Neural cell (in vitro differentiated cells): ENCODE data around the gene PDE9A. TPM values are rescaled to one million over a fixed set of nuclear protein-coding genes. Genes with fewer than 3 reads are reported as not detected.

Source experiments
- H2AFZ ChIP-seq: fragments of 200-600, 300-800 bp; sonication (generic), shearing (Covaris generic); 2 replicates; pipeline ENCODE4 v1.6.0; 2014; ENCODE audit warnings: low read depth, mild to moderate bottlenecking, antibody characterized with exemption, low read length, moderate library complexity
- H3F3A ChIP-seq: fragments of 200-600 bp; shearing (Covaris generic); 2 replicates; pipeline ENCODE4 v1.6.1; 2016; ENCODE audit warnings: mild to moderate bottlenecking, moderate library complexity, mixed read lengths, antibody characterized with exemption, low read length; ENCODE audit not compliant: insufficient read depth, poor library complexity, severe bottlenecking
- H3K27ac ChIP-seq: fragments of 200-600, 300-800 bp; sonication (generic), shearing (Covaris generic); 2 replicates; pipeline ENCODE4 v1.5.1; 2014; ENCODE audit warnings: mild to moderate bottlenecking, low read length, moderate library complexity
- H3K27me3 ChIP-seq: fragments of 300-800, 200-600 bp; sonication (generic), shearing (Covaris generic); 2 replicates; pipeline ENCODE4 v1.6.0; 2014; ENCODE audit warnings: mild to moderate bottlenecking, low read depth, low read length, moderate library complexity; ENCODE audit not compliant: insufficient read depth
- H3K36me3 ChIP-seq: fragments of 300-800, 200-600 bp; sonication (generic), shearing (Covaris generic); 2 replicates; pipeline ENCODE4 v1.5.1; 2014; ENCODE audit warnings: mild to moderate bottlenecking, antibody characterized with exemption, low read length, moderate library complexity; ENCODE audit not compliant: insufficient read depth
- H3K4me2 ChIP-seq: fragments of 300-800, 200-600 bp; sonication (generic), shearing (Covaris generic); 2 replicates; pipeline ENCODE4 v1.6.0; 2014; ENCODE audit warnings: mild to moderate bottlenecking, low read length
- H3K4me3 ChIP-seq: fragments of 300-800, 200-600 bp; sonication (generic), shearing (Covaris generic); 2 replicates; pipeline ENCODE4 v1.5.1; 2014; ENCODE audit warnings: mild to moderate bottlenecking, low read length, moderate library complexity
- H3K79me2 ChIP-seq: fragments of 200-600 bp; shearing (Covaris generic); replicated peaks from 2 replicates; pipeline ENCODE4 v1.6.0; 2014; ENCODE audit warnings: mild to moderate bottlenecking, low read length, moderate library complexity; ENCODE audit not compliant: insufficient read depth
- H3K9ac ChIP-seq: fragments of 300-800, 200-600 bp; sonication (generic), shearing (Covaris generic); 2 replicates; pipeline ENCODE4 v1.6.1; 2016; ENCODE audit warnings: mild to moderate bottlenecking, low read length, mixed read lengths
- H3K9me2 ChIP-seq: fragments of 200-600 bp; shearing (Covaris generic); 2 replicates; pipeline ENCODE4 v1.6.1; 2016; ENCODE audit warnings: mild to moderate bottlenecking, low read length, mixed read lengths; ENCODE audit not compliant: insufficient read depth
- H3K9me3 ChIP-seq: fragments of 200-600, 300-800 bp; sonication (generic), shearing (Covaris generic); 2 replicates; pipeline ENCODE4 v1.6.1; 2016; ENCODE audit warnings: mild to moderate bottlenecking, mixed run types, low read length, moderate library complexity, mixed read lengths
- H4K20me1 ChIP-seq: fragments of 200-600 bp; shearing (Covaris generic); 2 replicates; pipeline ENCODE4 v1.6.1; 2016; ENCODE audit warnings: mild to moderate bottlenecking, mixed run types; ENCODE audit not compliant: insufficient read depth
- EP300 ChIP-seq: fragments of 450-650 bp; conservative IDR thresholded peaks from 2 replicates; pipeline ENCODE4 v1.6.1; 2014; ENCODE audit warnings: antibody characterized with exemption, mild to moderate bottlenecking, moderate library complexity; ENCODE audit not compliant: poor library complexity, severe bottlenecking
- EZH2 ChIP-seq: fragments of 200-600, 300-800 bp; shearing (Covaris generic), sonication (generic); IDR thresholded peaks from 2 replicates; pipeline ENCODE4 v1.6.1; 2014; ENCODE audit warnings: antibody characterized with exemption, low read length, borderline replicate concordance, mild to moderate bottlenecking; ENCODE audit not compliant: insufficient read depth, poor library complexity, severe bottlenecking
- MXI1 ChIP-seq: fragments of 450-650 bp; conservative IDR thresholded peaks from 2 replicates; pipeline ENCODE4 v1.6.1; 2014; ENCODE audit warnings: antibody characterized with exemption, mild to moderate bottlenecking; ENCODE audit not compliant: poor library complexity, severe bottlenecking
- POLR2AphosphoS5 ChIP-seq: IDR thresholded peaks from 2 replicates; pipeline ENCODE4 v1.6.1; 2012
- RAD21 ChIP-seq: fragments of 450-650 bp; conservative IDR thresholded peaks from 2 replicates; pipeline ENCODE4 v1.6.1; 2014; ENCODE audit warnings: antibody characterized with exemption, mild to moderate bottlenecking, moderate library complexity
- SMC3 ChIP-seq: fragments of 450-650 bp; conservative IDR thresholded peaks from 2 replicates; pipeline ENCODE4 v1.6.1; 2014; ENCODE audit warnings: antibody characterized with exemption, mild to moderate bottlenecking, moderate library complexity; ENCODE audit not compliant: poor library complexity
- TAF1 ChIP-seq: IDR thresholded peaks from 2 replicates; pipeline ENCODE4 v1.6.1; 2012; ENCODE audit warnings: low read depth
- polyA plus RNA-seq: library from polyadenylated mRNA; depleted of rRNA; stranded (reverse); fragments of >200 nt; gene quantifications from 2 replicates; pipeline ENCODE4 v1.2.3, GENCODE V29; 2014
- TF ChIP-seq, protein P1 (sequence below): fragments of 450-650 bp; IDR thresholded peaks from 2 replicates; pipeline ENCODE4 v1.5.1; 2014; ENCODE audit warnings: antibody characterized with exemption, mild to moderate bottlenecking, moderate library complexity; ENCODE audit not compliant: poor library complexity, severe bottlenecking
- TF ChIP-seq, protein P2 (sequence below): IDR thresholded peaks from 2 replicates; pipeline ENCODE4 v1.6.1; 2012; ENCODE audit warnings: borderline replicate concordance

PDE9A gene
- polyA plus RNA-seq, 1 donor from 2014 or later = 32.2 TPM

- H3K27ac ChIP-seq = no peak overlapping the region
- no peaks in the 10 kb centered on the region for H3K9me3 ChIP-seq
- H3K9me2 ChIP-seq = no peaks in the 10 kb centered on the region
- H3K36me3 ChIP-seq = no peaks in the 10 kb centered on the region
- no peak overlapping the region for H3K9ac ChIP-seq
- H3K4me3 ChIP-seq = no peak overlapping the region
- H4K20me1 ChIP-seq = no peaks in the 10 kb centered on the region
- no peak overlapping the region for H3K4me2 ChIP-seq
- no peak overlapping the region for H2AFZ ChIP-seq
- H3K27me3 ChIP-seq = no peaks in the 10 kb centered on the region
- TF ChIP-seq, protein P1, sequence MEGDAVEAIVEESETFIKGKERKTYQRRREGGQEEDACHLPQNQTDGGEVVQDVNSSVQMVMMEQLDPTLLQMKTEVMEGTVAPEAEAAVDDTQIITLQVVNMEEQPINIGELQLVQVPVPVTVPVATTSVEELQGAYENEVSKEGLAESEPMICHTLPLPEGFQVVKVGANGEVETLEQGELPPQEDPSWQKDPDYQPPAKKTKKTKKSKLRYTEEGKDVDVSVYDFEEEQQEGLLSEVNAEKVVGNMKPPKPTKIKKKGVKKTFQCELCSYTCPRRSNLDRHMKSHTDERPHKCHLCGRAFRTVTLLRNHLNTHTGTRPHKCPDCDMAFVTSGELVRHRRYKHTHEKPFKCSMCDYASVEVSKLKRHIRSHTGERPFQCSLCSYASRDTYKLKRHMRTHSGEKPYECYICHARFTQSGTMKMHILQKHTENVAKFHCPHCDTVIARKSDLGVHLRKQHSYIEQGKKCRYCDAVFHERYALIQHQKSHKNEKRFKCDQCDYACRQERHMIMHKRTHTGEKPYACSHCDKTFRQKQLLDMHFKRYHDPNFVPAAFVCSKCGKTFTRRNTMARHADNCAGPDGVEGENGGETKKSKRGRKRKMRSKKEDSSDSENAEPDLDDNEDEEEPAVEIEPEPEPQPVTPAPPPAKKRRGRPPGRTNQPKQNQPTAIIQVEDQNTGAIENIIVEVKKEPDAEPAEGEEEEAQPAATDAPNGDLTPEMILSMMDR = no peak
- TF ChIP-seq RAD21 (no peak), TAF1 (no peak), EZH2 (no peak), MXI1 (no peak), EP300 (no peak), POLR2AphosphoS5 (no peak), SMC3 (no peak)
- TF ChIP-seq, protein P2, sequence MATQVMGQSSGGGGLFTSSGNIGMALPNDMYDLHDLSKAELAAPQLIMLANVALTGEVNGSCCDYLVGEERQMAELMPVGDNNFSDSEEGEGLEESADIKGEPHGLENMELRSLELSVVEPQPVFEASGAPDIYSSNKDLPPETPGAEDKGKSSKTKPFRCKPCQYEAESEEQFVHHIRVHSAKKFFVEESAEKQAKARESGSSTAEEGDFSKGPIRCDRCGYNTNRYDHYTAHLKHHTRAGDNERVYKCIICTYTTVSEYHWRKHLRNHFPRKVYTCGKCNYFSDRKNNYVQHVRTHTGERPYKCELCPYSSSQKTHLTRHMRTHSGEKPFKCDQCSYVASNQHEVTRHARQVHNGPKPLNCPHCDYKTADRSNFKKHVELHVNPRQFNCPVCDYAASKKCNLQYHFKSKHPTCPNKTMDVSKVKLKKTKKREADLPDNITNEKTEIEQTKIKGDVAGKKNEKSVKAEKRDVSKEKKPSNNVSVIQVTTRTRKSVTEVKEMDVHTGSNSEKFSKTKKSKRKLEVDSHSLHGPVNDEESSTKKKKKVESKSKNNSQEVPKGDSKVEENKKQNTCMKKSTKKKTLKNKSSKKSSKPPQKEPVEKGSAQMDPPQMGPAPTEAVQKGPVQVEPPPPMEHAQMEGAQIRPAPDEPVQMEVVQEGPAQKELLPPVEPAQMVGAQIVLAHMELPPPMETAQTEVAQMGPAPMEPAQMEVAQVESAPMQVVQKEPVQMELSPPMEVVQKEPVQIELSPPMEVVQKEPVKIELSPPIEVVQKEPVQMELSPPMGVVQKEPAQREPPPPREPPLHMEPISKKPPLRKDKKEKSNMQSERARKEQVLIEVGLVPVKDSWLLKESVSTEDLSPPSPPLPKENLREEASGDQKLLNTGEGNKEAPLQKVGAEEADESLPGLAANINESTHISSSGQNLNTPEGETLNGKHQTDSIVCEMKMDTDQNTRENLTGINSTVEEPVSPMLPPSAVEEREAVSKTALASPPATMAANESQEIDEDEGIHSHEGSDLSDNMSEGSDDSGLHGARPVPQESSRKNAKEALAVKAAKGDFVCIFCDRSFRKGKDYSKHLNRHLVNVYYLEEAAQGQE = no peak
- H3F3A ChIP-seq = no peaks in the 10 kb centered on the region
- H3K79me2 ChIP-seq = peaks cover 16% of the 10 kb centered on the region
Measured at GRCh38 chr21:42674351-42674940, 21.0 kb downstream of the PDE9A start.

- no peaks in the 10 kb centered on the region for H3K36me3 ChIP-seq
- TF ChIP-seq EZH2 (no peak), SMC3 (no peak), POLR2AphosphoS5 (no peak), EP300 (no peak), MXI1 (no peak), RAD21 (no peak), TAF1 (no peak)
- TF ChIP-seq, protein P1 = no peak
- TF ChIP-seq, protein P2 = no peak
- H3K4me3 ChIP-seq = no peak overlapping the region
- no peak overlapping the region for H3K27ac ChIP-seq
- no peaks in the 10 kb centered on the region for H3F3A ChIP-seq
- no peak overlapping the region for H2AFZ ChIP-seq
- no peaks in the 10 kb centered on the region for H4K20me1 ChIP-seq
- H3K9ac ChIP-seq = no peak overlapping the region
- no peak overlapping the region for H3K4me2 ChIP-seq
- H3K9me3 ChIP-seq = no peaks in the 10 kb centered on the region
- peaks cover 16% of the 10 kb centered on the region for H3K79me2 ChIP-seq
- no peaks in the 10 kb centered on the region for H3K27me3 ChIP-seq
- H3K9me2 ChIP-seq = no peaks in the 10 kb centered on the region
Measured at GRCh38 chr21:42675403-42675802, 22.0 kb downstream of the PDE9A start.
